HepG2 (cell line): ENCODE measurements around the gene DAAM2.

ENCODE experiments used
- CTCF ChIP-seq: sonication (generic); formaldehyde crosslinking; IDR thresholded peaks from 2 replicates; pipeline ENCODE4 v1.5.0; 2020; ENCODE audit warnings: mild to moderate bottlenecking, missing genetic modification reagents, moderate library complexity
- ZNF274 ChIP-seq: sonication (generic); formaldehyde crosslinking; IDR thresholded peaks from 2 replicates; pipeline ENCODE4 v1.5.1; 2020; ENCODE audit warnings: mild to moderate bottlenecking, missing genetic modification reagents

GRCh38 chr6:39908838-39909583, 116.8 kb downstream of the DAAM2 start:
- TF ChIP-seq ZNF274: no peak
- TF ChIP-seq CTCF (CRISPR knock-in tag): no peak
